PC-3 (cell line): ENCODE data around the gene USP53.

Experiments used
- CTCF ChIP-seq: fragments of 300-600 bp; sonication (generic); conservative IDR thresholded peaks from 2 replicates; pipeline ENCODE4 v1.5.1; 2017; ENCODE audit warnings: antibody characterized with exemption, low read depth, mild to moderate bottlenecking, low read length
- EZH2 ChIP-seq: fragments of 300-600 bp; sonication (generic); IDR thresholded peaks from one replicate; pipeline ENCODE4 v1.6.1; 2017; ENCODE audit warnings: antibody characterized with exemption, mild to moderate bottlenecking, low read length; ENCODE audit not compliant: unreplicated experiment
- EZH2phosphoT487 ChIP-seq: fragments of 300-600 bp; sonication (generic); IDR thresholded peaks from 2 replicates; pipeline ENCODE4 v1.6.1; 2018; ENCODE audit warnings: mild to moderate bottlenecking, antibody characterized with exemption, low read length, borderline replicate concordance

GRCh38 chr4:119328695-119329094, 116.2 kb downstream of the USP53 start:
- TF ChIP-seq CTCF (no peak), EZH2phosphoT487 (no peak), EZH2 (no peak)
